Measurements from ENCODE around the gene PLCH1. TPM values are rescaled to one million over a fixed set of nuclear protein-coding genes. Genes with fewer than 3 reads are reported as not detected.

The PLCH1 gene
- total and polyA plus RNA-seq, 9 of the 15 experiments (the other 6 are each of a cell fraction or from before 2014, with no cell fraction given): 0.17 to 0.62 (median 0.40) TPM

- Histone ChIP-seq H2AFZ (ENCODE audit: low read depth, low read length) (no peak overlapping the region), H3K27me3 (ENCODE audit: control insufficient read depth in 2 of 2, insufficient read depth in 2 of 2, low read length in 2 of 2) (peaks cover 2 to 11% of the 10 kb centered on the region in 2 experiments; a peak in 2 of 5 replicates), H3K9ac (ENCODE audit: insufficient read depth in 1 of 2, low read depth in 2 of 2, low read length in 2 of 2) (no peak overlapping the region), H3K9me3 (replicated peaks; ENCODE audit: control insufficient read depth, insufficient read depth, low read depth, low read length) (no peaks in the 10 kb centered on the region), H3K4me3 (no peak overlapping the region), H3K4me2 (ENCODE audit: insufficient read depth, low read length) (no peak overlapping the region), H3K9me1 (ENCODE audit: control insufficient read depth, insufficient read depth, low read length) (no peaks in the 10 kb centered on the region), H3K4me1 (replicated peaks in 1 of 2; ENCODE audit: control insufficient read depth in 2 of 2, insufficient read depth in 2 of 2, low read length in 2 of 2) (no peaks in the 10 kb centered on the region), H3K27ac (ENCODE audit: extremely low read depth, low read depth, low read length) (no peak overlapping the region), H4K20me1 (replicated peaks; ENCODE audit: control insufficient read depth, insufficient read depth, low read length) (no peaks in the 10 kb centered on the region), H3K79me2 (ENCODE audit: control insufficient read depth, insufficient read depth, low read length) (no peaks in the 10 kb centered on the region), H3K36me3 (ENCODE audit: control insufficient read depth, insufficient read depth, low read length) (no peaks in the 10 kb centered on the region)
- no peak for FAIRE-seq
- in situ Hi-C loops (cut with MboI) (no loop called here), intact Hi-C loops (cut with micrococcal nuclease) (no loop called here)
- TF ChIP-seq, protein P1, sequence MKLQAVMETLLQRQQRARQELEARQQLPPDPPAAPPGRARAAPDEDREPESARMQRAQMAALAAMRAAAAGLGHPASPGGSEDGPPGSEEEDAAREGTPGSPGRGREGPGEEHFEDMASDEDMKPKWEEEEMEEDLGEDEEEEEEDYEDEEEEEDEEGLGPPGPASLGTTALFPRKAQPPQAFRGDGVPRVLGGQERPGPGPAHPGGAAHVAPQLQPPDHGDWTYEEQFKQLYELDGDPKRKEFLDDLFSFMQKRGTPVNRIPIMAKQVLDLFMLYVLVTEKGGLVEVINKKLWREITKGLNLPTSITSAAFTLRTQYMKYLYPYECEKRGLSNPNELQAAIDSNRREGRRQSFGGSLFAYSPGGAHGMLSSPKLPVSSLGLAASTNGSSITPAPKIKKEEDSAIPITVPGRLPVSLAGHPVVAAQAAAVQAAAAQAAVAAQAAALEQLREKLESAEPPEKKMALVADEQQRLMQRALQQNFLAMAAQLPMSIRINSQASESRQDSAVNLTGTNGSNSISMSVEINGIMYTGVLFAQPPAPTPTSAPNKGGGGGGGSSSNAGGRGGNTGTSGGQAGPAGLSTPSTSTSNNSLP (IDR thresholded peaks at IDR 0.05; ENCODE audit: borderline replicate concordance, low read depth, low read length): no peak
- no peak for TF ChIP-seq RBM17 (IDR thresholded peaks at IDR 0.05; ENCODE audit: borderline replicate concordance, low read depth, low read length)
- no peak for TF ChIP-seq FOXM1 (IDR thresholded peaks at IDR 0.05; ENCODE audit: low read depth)
- no peak for TF ChIP-seq FOXM1 (CRISPR knock-in tag; IDR thresholded peaks at IDR 0.05; ENCODE audit: low read depth)
- no peak for TF ChIP-seq HDAC2 (IDR thresholded peaks at IDR 0.05)
- no peak for TF ChIP-seq CREB3 (tag; conservative IDR thresholded peaks at IDR 0.05; ENCODE audit: low read depth)
- TF ChIP-seq ZNF347 (CRISPR knock-in tag; IDR thresholded peaks at IDR 0.05; ENCODE audit: low read depth): no peak
- TF ChIP-seq TAF7 (tag; IDR thresholded peaks at IDR 0.05): no peak
- TF ChIP-seq BMI1 (IDR thresholded peaks at IDR 0.05; ENCODE audit: low read length): no peak
- ChIA-PET CTCF (ENCODE audit: low intra/inter-chr PET ratio) (no interaction called here), POLR2A (no interaction called here)
- BruUV-seq (replicated peaks): no TSS peak
- ATAC-seq: no peak
- no peak for DNase-seq (ENCODE audit: extremely low read depth in 1 of 4, low spot score in 3 of 4)
- whole genome bisulfite sequencing (ENCODE audit: insufficient coverage, low coverage, missing lambda C conversion rate): 1% methylated on average over 10 of the region's 12 CpGs
These were observed 263.8 kb downstream of the PLCH1 start for GRCh38 chr3:155481089-155481488.

All from K562 (cell line).